GM21423 (cell line): ENCODE results near the gene PLXND1.
"Not testable (repeated sequence)": the region's sequence is repeated elsewhere in the genome, so short reads cannot be mapped to it uniquely, and the experiment has no call there.

Source experiments
- ATAC-seq: cut with Tn5 transposase; IDR thresholded peaks from one replicate; pipeline ENCODE4 v1.9.1; 2021; ENCODE audit warnings: mild to moderate bottlenecking, moderate library complexity; ENCODE audit not compliant: unreplicated experiment

PLXND1 gene

GRCh38 chr3:129552287-129553050 lies 54.0 kb downstream of the PLXND1 start:
- no peak for ATAC-seq

- no peak for ATAC-seq
Observed at GRCh38 chr3:129549805-129550204, 56.7 kb downstream of the PLXND1 start.

GRCh38 chr3:129549006-129549800 lies 57.3 kb downstream of the PLXND1 start:
- no peak for ATAC-seq

GRCh38 chr3:129548104-129548965 lies 58.1 kb downstream of the PLXND1 start:
- no peak for ATAC-seq

- ATAC-seq = no peak
Observed at GRCh38 chr3:129547241-129547640, 59.2 kb downstream of the PLXND1 start.

- not testable (repeated sequence) for ATAC-seq
Observed at GRCh38 chr3:129545951-129546350, 60.5 kb downstream of the PLXND1 start.

GRCh38 chr3:129543999-129544398 lies 62.5 kb downstream of the PLXND1 start:
- ATAC-seq = no peak

- ATAC-seq = no peak
Observed at GRCh38 chr3:129543156-129543790, 63.2 kb downstream of the PLXND1 start, which contains the start of gene H1-8. H1-8 (plus strand) TSS chr3:129543175; CDS start chr3:129543219, 44 bp downstream.

GRCh38 chr3:129542747-129543146 lies 63.7 kb downstream of the PLXND1 start:
- ATAC-seq = no peak

- ATAC-seq = no peak
Observed at GRCh38 chr3:129540776-129541516, 65.5 kb downstream of the PLXND1 start.

GRCh38 chr3:129539206-129539605 lies 67.3 kb downstream of the PLXND1 start:
- ATAC-seq = no peak

GRCh38 chr3:129536804-129537203 lies 69.7 kb downstream of the PLXND1 start:
- no peak for ATAC-seq

GRCh38 chr3:129536374-129536667 lies 70.2 kb downstream of the PLXND1 start:
- ATAC-seq = no peak

GRCh38 chr3:129535075-129535474 lies 71.4 kb downstream of the PLXND1 start:
- ATAC-seq = no peak

- ATAC-seq = no peak
Observed at GRCh38 chr3:129534428-129535027, 71.9 kb downstream of the PLXND1 start.

GRCh38 chr3:129533406-129533805 lies 73.1 kb downstream of the PLXND1 start:
- ATAC-seq = no peak

GRCh38 chr3:129532261-129532660 lies 74.2 kb downstream of the PLXND1 start:
- ATAC-seq = no peak

GRCh38 chr3:129531699-129532098 lies 74.8 kb downstream of the PLXND1 start:
- ATAC-seq = no peak

GRCh38 chr3:129530821-129531220 lies 75.7 kb downstream of the PLXND1 start:
- ATAC-seq = no peak
